SK-N-MC (cell line): ENCODE results near the gene TRAF6.

Experiments used
- DNase-seq: peaks from one replicate; pipeline ENCODE4 v3.0.0-alpha.2; 2011; ENCODE audit warnings: low read depth, low spot score
- H3K27ac ChIP-seq: fragments of 200-600 bp; sonication (generic); 2 replicates; pipeline ENCODE4 v1.5.1; 2016; ENCODE audit warnings: mixed run types
- H3K36me3 ChIP-seq: fragments of 200-600 bp; sonication (generic); 2 replicates; pipeline ENCODE4 v1.6.1; 2017; ENCODE audit warnings: antibody characterized with exemption, low read length, mixed read lengths; ENCODE audit not compliant: insufficient read depth
- H3K4me3 ChIP-seq: fragments of 200-600 bp; sonication (generic); 2 replicates; pipeline ENCODE4 v1.5.1; 2016
- H3K9ac ChIP-seq: fragments of 200-600 bp; sonication (generic); 2 replicates; pipeline ENCODE4 v1.8.0; 2017; ENCODE audit warnings: mixed run types, mixed read lengths; ENCODE audit not compliant: insufficient read length
- H3K9me3 ChIP-seq: fragments of 200-600 bp; sonication (generic); 2 replicates; pipeline ENCODE4 v1.6.1; 2017; ENCODE audit warnings: low read depth, mild to moderate bottlenecking, antibody characterized with exemption, low read length, moderate library complexity, mixed read lengths
- EZH2 ChIP-seq: fragments of 200-600 bp; sonication (generic); IDR thresholded peaks from one replicate; pipeline ENCODE4 v1.6.1; 2017; ENCODE audit warnings: antibody characterized with exemption
- FOXP2 ChIP-seq: optimal IDR thresholded peaks from 2 replicates; pipeline ENCODE3; 2011; ENCODE audit warnings: mild to moderate bottlenecking, moderate library complexity; ENCODE audit not compliant: insufficient read depth; ENCODE audit errors: extremely low read length, control extremely low read depth
- POLR2AphosphoS5 ChIP-seq: IDR thresholded peaks from 2 replicates; pipeline ENCODE4 v1.6.1; 2012; ENCODE audit warnings: mild to moderate bottlenecking, low read depth, low read length, borderline replicate concordance

TRAF6 gene

GRCh38 chr11:36451681-36452080 is 58.4 kb downstream of the TRAF6 start:
- H3K4me3 ChIP-seq: no peak overlapping the region
- H3K9ac ChIP-seq: no peak overlapping the region
- no peak for TF ChIP-seq EZH2
- TF ChIP-seq FOXP2: no peak
- no peak for TF ChIP-seq POLR2AphosphoS5
- H3K9me3 ChIP-seq: no peaks in the 10 kb centered on the region
- H3K36me3 ChIP-seq: peaks cover 100% of the 10 kb centered on the region
- no peak overlapping the region for H3K27ac ChIP-seq
- DNase-seq: no peak

GRCh38 chr11:36451045-36451444 is 59.0 kb downstream of the TRAF6 start:
- Histone ChIP-seq H3K27ac (no peak overlapping the region), H3K9me3 (no peaks in the 10 kb centered on the region), H3K4me3 (no peak overlapping the region), H3K9ac (no peak overlapping the region), H3K36me3 (peaks cover 100% of the 10 kb centered on the region)
- TF ChIP-seq EZH2: no peak
- no peak for TF ChIP-seq POLR2AphosphoS5
- no peak for TF ChIP-seq FOXP2
- no peak for DNase-seq

GRCh38 chr11:36450110-36450572 is 59.9 kb downstream of the TRAF6 start:
- TF ChIP-seq FOXP2 (no peak), POLR2AphosphoS5 (no peak), EZH2 (no peak)
- no peak overlapping the region for H3K4me3 ChIP-seq
- no peak overlapping the region for H3K9ac ChIP-seq

GRCh38 chr11:36449561-36450096 is 60.4 kb downstream of the TRAF6 start:
- H3K9ac ChIP-seq: no peak overlapping the region
- no peak overlapping the region for H3K4me3 ChIP-seq
- H3K27ac ChIP-seq: no peak overlapping the region
- TF ChIP-seq POLR2AphosphoS5 (no peak), EZH2 (no peak), FOXP2 (no peak)
- no peak for DNase-seq
- H3K36me3 ChIP-seq: peaks cover 100% of the 10 kb centered on the region
- H3K9me3 ChIP-seq: no peaks in the 10 kb centered on the region

More at GRCh38 chr11:36450110-36450572, 59.9 kb downstream of the TRAF6 start:
- no peak for DNase-seq
- no peak overlapping the region for H3K27ac ChIP-seq
- peaks cover 100% of the 10 kb centered on the region for H3K36me3 ChIP-seq
- H3K9me3 ChIP-seq: no peaks in the 10 kb centered on the region

- H3K27ac ChIP-seq: no peak overlapping the region
- TF ChIP-seq EZH2 (no peak), POLR2AphosphoS5 (no peak), FOXP2 (no peak)
- no peak overlapping the region for H3K4me3 ChIP-seq
- peaks cover 99% of the 10 kb centered on the region for H3K36me3 ChIP-seq
- H3K9ac ChIP-seq: no peak overlapping the region
- no peak for DNase-seq
- no peaks in the 10 kb centered on the region for H3K9me3 ChIP-seq
Measured at GRCh38 chr11:36447947-36448346, 62.1 kb downstream of the TRAF6 start.

GRCh38 chr11:36447514-36447913 is 62.6 kb downstream of the TRAF6 start:
- no peak overlapping the region for H3K9ac ChIP-seq
- no peak overlapping the region for H3K27ac ChIP-seq
- H3K36me3 ChIP-seq: peaks cover 99% of the 10 kb centered on the region
- TF ChIP-seq FOXP2: no peak
- TF ChIP-seq EZH2: no peak
- TF ChIP-seq POLR2AphosphoS5: no peak
- no peak for DNase-seq
- H3K4me3 ChIP-seq: no peak overlapping the region
- H3K9me3 ChIP-seq: no peaks in the 10 kb centered on the region

GRCh38 chr11:36446135-36446534 is 63.9 kb downstream of the TRAF6 start:
- H3K27ac ChIP-seq: no peak overlapping the region
- peaks cover 96% of the 10 kb centered on the region for H3K36me3 ChIP-seq
- no peaks in the 10 kb centered on the region for H3K9me3 ChIP-seq
- no peak overlapping the region for H3K9ac ChIP-seq
- no peak for DNase-seq
- TF ChIP-seq POLR2AphosphoS5 (no peak), FOXP2 (no peak), EZH2 (no peak)
- H3K4me3 ChIP-seq: no peak overlapping the region

GRCh38 chr11:36443661-36444060 is 66.4 kb downstream of the TRAF6 start:
- TF ChIP-seq FOXP2 (no peak), POLR2AphosphoS5 (no peak), EZH2 (no peak)
- Histone ChIP-seq H3K36me3 (peaks cover 96% of the 10 kb centered on the region), H3K9me3 (no peaks in the 10 kb centered on the region), H3K9ac (no peak overlapping the region), H3K27ac (no peak overlapping the region), H3K4me3 (no peak overlapping the region)
- DNase-seq: no peak
